Measurements from ENCODE around the gene KLRD1.
"Not testable (repeated sequence)": the region's sequence is repeated elsewhere in the genome, so short reads cannot be mapped to it uniquely, and the experiment has no call there.

The KLRD1 gene

DNA sequence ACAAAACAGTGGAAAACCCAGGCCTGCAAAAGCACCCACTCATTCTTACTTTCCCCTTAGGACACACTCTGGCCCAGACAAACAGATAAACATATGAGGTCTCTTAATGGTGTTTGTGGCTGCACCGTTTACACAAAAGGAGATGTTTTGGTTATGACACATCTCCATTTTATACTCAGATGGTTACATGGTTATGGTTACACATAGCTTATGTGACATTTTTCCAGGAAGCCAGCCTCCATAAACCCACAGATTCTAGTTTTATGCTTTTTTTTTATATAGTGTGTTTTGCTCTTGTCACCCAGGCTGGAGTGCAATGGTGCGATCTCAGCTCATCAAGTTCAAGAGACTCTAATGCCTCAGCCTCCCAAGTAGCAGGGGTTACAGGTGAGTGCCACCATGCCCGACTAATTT is 3.5 kb upstream of the KLRD1 start:
- no peak for DNase-seq (ENCODE audit: insufficient read length, low spot score)
- TF ChIP-seq CTCF (IDR thresholded peaks at IDR 0.05; ENCODE audit: insufficient read depth, missing control alignments): no peak
- FAIRE-seq: no peak

DNA sequence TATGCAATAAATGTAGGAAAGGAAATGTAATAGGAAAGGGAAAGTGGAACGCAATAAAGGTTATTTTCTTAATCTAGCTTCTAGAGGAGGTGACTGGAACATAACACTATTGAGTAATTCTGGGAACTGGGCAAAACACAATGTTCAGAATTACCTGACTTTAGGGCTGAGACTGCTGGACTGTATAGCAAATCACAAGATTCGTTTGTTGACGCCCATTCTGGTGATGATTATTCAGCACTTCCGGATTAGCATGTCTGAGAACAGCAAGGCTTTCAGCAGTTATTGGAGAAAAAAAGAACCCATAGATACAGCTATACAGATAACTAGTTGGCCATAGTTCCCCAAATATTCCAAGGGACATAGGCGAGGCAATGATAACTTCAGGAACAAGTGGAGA is 2.3 kb upstream of the KLRD1 start:
- DNase-seq (ENCODE audit: insufficient read length, low spot score) (no peak), FAIRE-seq (no peak)
- TF ChIP-seq CTCF (IDR thresholded peaks at IDR 0.05; ENCODE audit: insufficient read depth, missing control alignments): no peak

- DNase-seq (ENCODE audit: insufficient read length, low spot score): no peak
- FAIRE-seq: no peak
- no peak for TF ChIP-seq CTCF (IDR thresholded peaks at IDR 0.05; ENCODE audit: insufficient read depth, missing control alignments)
These were observed 3.5 kb downstream of the KLRD1 start for GRCh38 chr12:10310926-10311720.

DNA sequence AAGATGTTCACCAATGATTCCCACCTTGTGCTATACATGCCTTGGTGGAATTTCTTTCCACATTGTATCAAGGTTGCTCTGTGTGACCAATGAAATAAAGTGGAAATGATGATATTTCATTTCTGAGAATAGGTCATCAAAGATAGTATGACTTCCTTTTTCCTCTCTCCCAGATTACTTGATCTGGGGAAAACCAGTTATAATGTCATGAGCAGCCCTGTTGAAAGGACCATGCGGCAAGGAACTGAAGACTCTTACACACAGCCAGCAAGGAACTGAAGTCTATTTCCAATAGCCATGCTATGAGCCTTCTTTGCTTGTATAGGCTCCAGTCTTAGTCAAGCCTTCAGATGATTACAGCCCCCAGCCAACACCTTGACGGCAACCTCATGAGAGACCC is 11.7 kb downstream of the KLRD1 start:
- TF ChIP-seq CTCF (IDR thresholded peaks at IDR 0.05; ENCODE audit: insufficient read depth, missing control alignments): no peak
- FAIRE-seq (no peak), DNase-seq (ENCODE audit: insufficient read length, low spot score) (no peak)

DNA sequence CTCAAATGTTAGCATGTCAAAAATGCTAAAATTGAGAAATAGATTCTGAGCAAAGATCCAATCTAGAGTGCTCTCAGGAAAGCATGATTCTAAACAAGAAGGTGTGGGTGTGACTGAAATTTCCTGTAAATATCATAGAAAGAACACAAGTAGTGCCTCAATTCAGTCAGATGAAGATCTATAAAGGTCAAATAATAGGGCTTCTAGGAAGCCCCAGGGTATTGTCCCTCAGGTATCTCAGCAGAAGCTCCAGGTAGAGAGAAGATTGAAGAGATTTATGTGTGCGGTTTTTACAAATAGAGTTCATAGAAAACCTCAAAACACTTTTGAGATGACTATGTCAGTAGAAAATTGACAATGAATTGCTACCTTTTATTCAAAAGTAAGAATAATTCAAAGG is 13.0 kb downstream of the KLRD1 start:
- FAIRE-seq: no peak

GRCh38 chr12:10328691-10329090 is 21.0 kb downstream of the KLRD1 start:
- FAIRE-seq; DNase-seq (ENCODE audit: insufficient read length, low spot score): not testable (repeated sequence)

More for the DNA sequence above, 13.0 kb downstream of the KLRD1 start:
- no peak for TF ChIP-seq CTCF (IDR thresholded peaks at IDR 0.05; ENCODE audit: insufficient read depth, missing control alignments)
- no peak for DNase-seq (ENCODE audit: insufficient read length, low spot score)

DNA sequence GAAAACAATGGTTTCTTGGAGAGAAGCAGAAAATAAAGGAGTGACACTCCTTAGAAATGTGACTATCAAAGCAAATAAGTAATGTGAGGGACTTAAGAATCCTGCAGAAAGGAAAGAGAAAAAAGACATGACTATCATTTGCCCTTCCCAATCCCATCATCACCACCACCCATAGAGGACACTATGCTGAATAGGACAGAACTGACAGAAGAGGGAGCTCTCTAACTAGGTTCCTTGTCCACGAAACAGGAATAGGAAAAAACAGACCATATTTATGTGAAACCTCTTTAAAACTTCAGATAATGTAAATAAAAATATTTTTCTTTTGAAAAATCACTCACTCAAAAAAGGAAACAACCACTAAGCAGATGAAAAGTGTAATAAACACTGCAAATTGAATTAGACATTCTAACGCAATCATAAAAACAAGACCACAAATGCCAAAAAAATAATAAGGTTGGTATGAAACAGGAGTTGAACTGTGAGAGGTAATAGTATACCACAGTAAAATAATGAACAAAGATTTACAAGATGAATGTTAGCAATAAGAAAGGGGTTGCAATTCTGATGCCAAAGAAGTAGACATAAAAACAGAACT is 24.1 kb downstream of the KLRD1 start:
- peak; percentile 69 for FAIRE-seq
- TF ChIP-seq CTCF (IDR thresholded peaks at IDR 0.05; ENCODE audit: insufficient read depth, missing control alignments): peak; percentile 70
- peak; percentile 16 for DNase-seq (ENCODE audit: insufficient read length, low spot score)

DNA sequence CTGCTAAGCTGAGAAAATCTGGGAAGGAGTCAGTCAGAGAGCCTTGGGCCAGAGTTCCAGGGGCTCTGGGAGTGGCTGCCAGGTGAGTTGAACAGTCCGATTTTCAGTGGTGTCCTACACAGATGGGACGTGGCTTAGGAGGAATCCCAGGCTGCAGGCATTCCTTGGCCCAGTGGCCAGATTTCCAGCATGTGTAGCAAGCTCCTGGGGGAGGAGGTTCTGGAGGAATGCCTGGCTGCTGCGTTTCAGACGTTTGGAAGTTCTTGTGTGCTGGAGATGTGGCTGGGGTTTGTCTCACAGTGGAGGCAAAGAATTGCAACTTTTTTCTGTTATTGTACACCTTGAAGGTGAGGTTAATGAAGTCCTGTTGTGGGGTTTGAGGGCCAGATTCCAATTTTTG is 28.5 kb downstream of the KLRD1 start:
- FAIRE-seq; DNase-seq (ENCODE audit: insufficient read length, low spot score): not testable (repeated sequence)

- FAIRE-seq; DNase-seq (ENCODE audit: insufficient read length, low spot score): not testable (repeated sequence)
These were observed 30.8 kb downstream of the KLRD1 start for GRCh38 chr12:10338470-10338869.
